Measurements from ENCODE around the gene ORC5. TPM values are rescaled to one million over a fixed set of nuclear protein-coding genes. Genes with fewer than 3 reads are reported as not detected.

ORC5 gene
- total and polyA plus RNA-seq, 2 of the 13 experiments (the other 11 are each of a cell fraction or from before 2014, with no cell fraction given) = 4.8 to 18.8 TPM

DNA sequence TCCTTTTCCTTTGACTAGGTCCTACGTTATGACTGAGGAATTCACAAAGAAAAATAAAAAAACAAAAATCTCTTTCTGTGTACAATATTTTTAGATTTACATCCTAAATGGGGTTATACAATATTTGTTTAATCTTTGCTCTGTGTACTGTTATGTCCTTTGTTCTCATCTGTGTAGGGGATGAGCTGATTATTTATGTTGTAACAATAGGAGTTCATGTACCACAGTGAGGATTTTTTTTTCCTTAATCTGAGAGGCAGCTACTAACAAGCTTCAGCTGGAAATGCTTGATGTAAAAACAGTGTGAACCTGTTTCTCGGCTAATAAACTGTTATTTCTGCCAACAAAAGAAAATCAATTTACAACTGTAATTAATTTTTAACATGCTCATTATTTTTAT lies 58.0 kb downstream of the ORC5 start (continued):
- TF ChIP-seq EED (CRISPR knock-in tag; IDR thresholded peaks at IDR 0.05) (no peak), ZNF350 (CRISPR knock-in tag; IDR thresholded peaks at IDR 0.05; ENCODE audit: borderline replicate concordance, low read depth) (no peak), FOXJ3 (CRISPR knock-in tag; IDR thresholded peaks at IDR 0.05; ENCODE audit: borderline replicate concordance) (peak; percentile 68; the same call in 1 of the 2 replicates), WIZ (CRISPR knock-in tag; IDR thresholded peaks at IDR 0.05) (no peak), CEBPG (CRISPR knock-in tag; IDR thresholded peaks at IDR 0.05) (peak; percentile 72), SOX5 (CRISPR knock-in tag; IDR thresholded peaks at IDR 0.05; ENCODE audit: borderline replicate concordance) (peak; percentile 98), TCF7 (IDR thresholded peaks at IDR 0.05; ENCODE audit: low read depth) (peak; percentile 60; the same call in 1 of the 2 replicates), KDM4B (CRISPR knock-in tag; IDR thresholded peaks at IDR 0.05) (no peak), KLF15 (CRISPR knock-in tag; IDR thresholded peaks at IDR 0.05; ENCODE audit: borderline replicate concordance) (no peak), MED1 (CRISPR knock-in tag; IDR thresholded peaks at IDR 0.05) (peak; percentile 28; the same call in 1 of the 2 replicates), NR2F6 (IDR thresholded peaks at IDR 0.05) (peak; percentile 31; the same call in 1 of the 2 replicates), NR2F6 (CRISPR knock-in tag; IDR thresholded peaks at IDR 0.05) (no peak)
- TF ChIP-seq, protein P1, sequence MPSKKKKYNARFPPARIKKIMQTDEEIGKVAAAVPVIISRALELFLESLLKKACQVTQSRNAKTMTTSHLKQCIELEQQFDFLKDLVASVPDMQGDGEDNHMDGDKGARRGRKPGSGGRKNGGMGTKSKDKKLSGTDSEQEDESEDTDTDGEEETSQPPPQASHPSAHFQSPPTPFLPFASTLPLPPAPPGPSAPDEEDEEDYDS (CRISPR knock-in tag; IDR thresholded peaks at IDR 0.05) = no peak

GRCh38 chr7:104142147-104142546 lies 65.7 kb downstream of the ORC5 start:
- ChIA-PET CTCF (ENCODE audit: low intra/inter-chr PET ratio, low total read pairs) (no interaction called here), POLR2A (no interaction called here)
- in situ Hi-C loops (cut with HindIII; ENCODE audit: extremely low pct_ligation_motif_present, low pct_unique_long_range_greater_than_20kb) (no loop called here), intact Hi-C loops (cut with micrococcal nuclease; ENCODE audit: unreplicated experiment) (no loop called here)
- ATAC-seq = no peak
- Histone ChIP-seq H3K36me3 (replicated peaks in 1 of 2; ENCODE audit: control insufficient read depth in 1 of 2, insufficient read depth in 2 of 2, low read length in 2 of 2) (peaks cover 2 to 21% of the 10 kb centered on the region in 2 experiments; a peak in 2 of 5 replicates), H3K9ac (ENCODE audit: insufficient read depth, low read depth, low read length) (no peak overlapping the region), H2AFZ (ENCODE audit: low read length) (no peak overlapping the region), H4K20me1 (ENCODE audit: insufficient read depth, low read length) (no peaks in the 10 kb centered on the region), H3K27me3 (ENCODE audit: control insufficient read depth in 1 of 2, insufficient read depth in 2 of 2, low read length in 2 of 2) (no peaks in the 10 kb centered on the region), H3K4me1 (ENCODE audit: insufficient read depth, low read length) (no peaks in the 10 kb centered on the region), H3K9me3 (ENCODE audit: low read length) (no peaks in the 10 kb centered on the region), H3K27ac (ENCODE audit: extremely low read length, insufficient read depth, low read length) (no peak overlapping the region), H3K4me3 (replicated peaks in 1 of 3; ENCODE audit: insufficient read depth in 1 of 3, low read depth in 2 of 3, low read length in 3 of 3) (no peak overlapping the region), H3K79me2 (ENCODE audit: insufficient read depth, low read length) (no peaks in the 10 kb centered on the region), H3K4me2 (ENCODE audit: low read depth, low read length) (no peak overlapping the region)
- 100% methylated on average over 2 of the region's 2 CpGs for WGBS (ENCODE audit: low lambda C conversion rate)
- no peak for FAIRE-seq
- no TSS peak for BruUV-seq (replicated peaks)
- no peak for DNase-seq (ENCODE audit: low spot score)
- TF ChIP-seq KMT2B (CRISPR knock-in tag; IDR thresholded peaks at IDR 0.05) (no peak), ZNF337 (CRISPR knock-in tag; IDR thresholded peaks at IDR 0.05; ENCODE audit: borderline replicate concordance, low read depth) (no peak), HNRNPL (IDR thresholded peaks at IDR 0.05; ENCODE audit: low read depth, low read length) (no peak)
- TF ChIP-seq, protein P2, sequence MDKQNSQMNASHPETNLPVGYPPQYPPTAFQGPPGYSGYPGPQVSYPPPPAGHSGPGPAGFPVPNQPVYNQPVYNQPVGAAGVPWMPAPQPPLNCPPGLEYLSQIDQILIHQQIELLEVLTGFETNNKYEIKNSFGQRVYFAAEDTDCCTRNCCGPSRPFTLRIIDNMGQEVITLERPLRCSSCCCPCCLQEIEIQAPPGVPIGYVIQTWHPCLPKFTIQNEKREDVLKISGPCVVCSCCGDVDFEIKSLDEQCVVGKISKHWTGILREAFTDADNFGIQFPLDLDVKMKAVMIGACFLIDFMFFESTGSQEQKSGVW (CRISPR knock-in tag; IDR thresholded peaks at IDR 0.05; ENCODE audit: borderline replicate concordance) = no peak
- TF ChIP-seq, protein P3, sequence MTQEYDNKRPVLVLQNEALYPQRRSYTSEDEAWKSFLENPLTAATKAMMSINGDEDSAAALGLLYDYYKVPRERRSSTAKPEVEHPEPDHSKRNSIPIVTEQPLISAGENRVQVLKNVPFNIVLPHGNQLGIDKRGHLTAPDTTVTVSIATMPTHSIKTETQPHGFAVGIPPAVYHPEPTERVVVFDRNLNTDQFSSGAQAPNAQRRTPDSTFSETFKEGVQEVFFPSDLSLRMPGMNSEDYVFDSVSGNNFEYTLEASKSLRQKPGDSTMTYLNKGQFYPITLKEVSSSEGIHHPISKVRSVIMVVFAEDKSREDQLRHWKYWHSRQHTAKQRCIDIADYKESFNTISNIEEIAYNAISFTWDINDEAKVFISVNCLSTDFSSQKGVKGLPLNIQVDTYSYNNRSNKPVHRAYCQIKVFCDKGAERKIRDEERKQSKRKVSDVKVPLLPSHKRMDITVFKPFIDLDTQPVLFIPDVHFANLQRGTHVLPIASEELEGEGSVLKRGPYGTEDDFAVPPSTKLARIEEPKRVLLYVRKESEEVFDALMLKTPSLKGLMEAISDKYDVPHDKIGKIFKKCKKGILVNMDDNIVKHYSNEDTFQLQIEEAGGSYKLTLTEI (CRISPR knock-in tag; conservative IDR thresholded peaks at IDR 0.05) = no peak
- TF ChIP-seq, protein P4, sequence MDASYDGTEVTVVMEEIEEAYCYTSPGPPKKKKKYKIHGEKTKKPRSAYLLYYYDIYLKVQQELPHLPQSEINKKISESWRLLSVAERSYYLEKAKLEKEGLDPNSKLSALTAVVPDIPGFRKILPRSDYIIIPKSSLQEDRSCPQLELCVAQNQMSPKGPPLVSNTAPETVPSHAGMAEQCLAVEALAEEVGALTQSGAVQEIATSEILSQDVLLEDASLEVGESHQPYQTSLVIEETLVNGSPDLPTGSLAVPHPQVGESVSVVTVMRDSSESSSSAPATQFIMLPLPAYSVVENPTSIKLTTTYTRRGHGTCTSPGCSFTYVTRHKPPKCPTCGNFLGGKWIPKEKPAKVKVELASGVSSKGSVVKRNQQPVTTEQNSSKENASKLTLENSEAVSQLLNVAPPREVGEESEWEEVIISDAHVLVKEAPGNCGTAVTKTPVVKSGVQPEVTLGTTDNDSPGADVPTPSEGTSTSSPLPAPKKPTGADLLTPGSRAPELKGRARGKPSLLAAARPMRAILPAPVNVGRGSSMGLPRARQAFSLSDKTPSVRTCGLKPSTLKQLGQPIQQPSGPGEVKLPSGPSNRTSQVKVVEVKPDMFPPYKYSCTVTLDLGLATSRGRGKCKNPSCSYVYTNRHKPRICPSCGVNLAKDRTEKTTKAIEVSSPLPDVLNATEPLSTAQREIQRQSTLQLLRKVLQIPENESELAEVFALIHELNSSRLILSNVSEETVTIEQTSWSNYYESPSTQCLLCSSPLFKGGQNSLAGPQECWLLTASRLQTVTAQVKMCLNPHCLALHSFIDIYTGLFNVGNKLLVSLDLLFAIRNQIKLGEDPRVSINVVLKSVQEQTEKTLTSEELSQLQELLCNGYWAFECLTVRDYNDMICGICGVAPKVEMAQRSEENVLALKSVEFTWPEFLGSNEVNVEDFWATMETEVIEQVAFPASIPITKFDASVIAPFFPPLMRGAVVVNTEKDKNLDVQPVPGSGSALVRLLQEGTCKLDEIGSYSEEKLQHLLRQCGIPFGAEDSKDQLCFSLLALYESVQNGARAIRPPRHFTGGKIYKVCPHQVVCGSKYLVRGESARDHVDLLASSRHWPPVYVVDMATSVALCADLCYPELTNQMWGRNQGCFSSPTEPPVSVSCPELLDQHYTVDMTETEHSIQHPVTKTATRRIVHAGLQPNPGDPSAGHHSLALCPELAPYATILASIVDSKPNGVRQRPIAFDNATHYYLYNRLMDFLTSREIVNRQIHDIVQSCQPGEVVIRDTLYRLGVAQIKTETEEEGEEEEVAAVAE (CRISPR knock-in tag; IDR thresholded peaks at IDR 0.05; ENCODE audit: borderline replicate concordance) = no peak

Data from HepG2 (cell line).